Coronary artery (tissue), 2 donors: ENCODE results near the gene EFCAB6.

Source experiments
- DNase-seq: peaks from one replicate; pipeline ENCODE4 v3.0.0-alpha.2; 2017; ENCODE audit warnings: low spot score
- H3K27ac ChIP-seq, 2 donors: fragments of 200-600 bp; sonication (generic); one replicate each; pipeline ENCODE4 v1.5.1; 2016 to 2019
- H3K4me3 ChIP-seq: fragments of 200-600 bp; sonication (generic); 2 replicates; pipeline ENCODE4 v1.5.1; 2016; ENCODE audit warnings: mild to moderate bottlenecking, moderate library complexity
- CTCF ChIP-seq: fragments of 200-600 bp; sonication (generic); IDR thresholded peaks from one replicate; pipeline ENCODE4 v1.5.1; 2019; ENCODE audit warnings: antibody characterized with exemption

EFCAB6 gene

GRCh38 chr22:43591380-43591779 is 220.7 kb downstream of the EFCAB6 start:
- no peak for DNase-seq
- Histone ChIP-seq H3K4me3 (no peak overlapping the region), H3K27ac (no peak overlapping the region)
- no peak for TF ChIP-seq CTCF

- no peak overlapping the region for H3K4me3 ChIP-seq
- no peak for DNase-seq
- no peak for TF ChIP-seq CTCF
These were observed 224.5 kb downstream of the EFCAB6 start for GRCh38 chr22:43587574-43587973.

GRCh38 chr22:43583501-43583900 is 228.6 kb downstream of the EFCAB6 start:
- Histone ChIP-seq H3K27ac (no peak overlapping the region), H3K4me3 (no peak overlapping the region)
- DNase-seq, result no peak
- TF ChIP-seq CTCF, result no peak

More at GRCh38 chr22:43587574-43587973, 224.5 kb downstream of the EFCAB6 start:
- no peak overlapping the region for H3K27ac ChIP-seq

- Histone ChIP-seq H3K27ac (no peak overlapping the region), H3K4me3 (no peak overlapping the region)
These were observed 229.7 kb downstream of the EFCAB6 start for GRCh38 chr22:43582394-43582793.

GRCh38 chr22:43580271-43580750 is 231.8 kb downstream of the EFCAB6 start:
- no peak overlapping the region for H3K4me3 ChIP-seq
- no peak for DNase-seq
- no peak overlapping the region for H3K27ac ChIP-seq
- no peak for TF ChIP-seq CTCF

More at GRCh38 chr22:43582394-43582793, 229.7 kb downstream of the EFCAB6 start:
- DNase-seq, result no peak
- no peak for TF ChIP-seq CTCF

- no peak overlapping the region for H3K27ac ChIP-seq
- DNase-seq, result no peak
- no peak for TF ChIP-seq CTCF
- H3K4me3 ChIP-seq, result no peak overlapping the region
These were observed 237.4 kb downstream of the EFCAB6 start for GRCh38 chr22:43574738-43575137.

- Histone ChIP-seq H3K27ac (no peak overlapping the region), H3K4me3 (no peak overlapping the region)
- DNase-seq, result no peak
- no peak for TF ChIP-seq CTCF
These were observed 239.4 kb downstream of the EFCAB6 start for GRCh38 chr22:43572710-43573109.
